HuH-7 (cell line): ENCODE measurements around the gene IL31RA.
A peak's percentile ranks its signal among the peaks of the same experiment; 100 is the strongest.

Experiments used
- DNase-seq: peaks from one replicate; pipeline ENCODE4 v3.0.0; 2011; ENCODE audit warnings: low spot score

IL31RA gene

DNA sequence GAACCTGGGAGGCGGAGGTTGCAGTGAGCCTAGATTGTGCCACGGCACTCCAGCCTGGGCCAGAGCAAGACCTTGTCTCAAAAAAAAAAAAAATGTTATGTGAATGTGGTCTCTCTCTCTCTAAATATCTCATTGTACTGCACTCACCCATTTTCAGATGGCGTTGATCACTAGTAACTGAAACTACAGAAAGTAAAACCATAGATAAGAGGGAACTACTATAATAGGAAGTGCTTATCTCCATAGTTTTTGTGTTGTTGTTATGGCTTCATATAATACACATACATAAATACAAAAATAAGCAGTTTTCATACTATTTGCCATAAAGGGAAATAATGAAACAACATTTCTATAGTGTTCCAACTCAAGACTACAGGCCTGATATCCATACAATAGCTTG, 9.1 kb downstream of the IL31RA start:
- no peak for DNase-seq

DNA sequence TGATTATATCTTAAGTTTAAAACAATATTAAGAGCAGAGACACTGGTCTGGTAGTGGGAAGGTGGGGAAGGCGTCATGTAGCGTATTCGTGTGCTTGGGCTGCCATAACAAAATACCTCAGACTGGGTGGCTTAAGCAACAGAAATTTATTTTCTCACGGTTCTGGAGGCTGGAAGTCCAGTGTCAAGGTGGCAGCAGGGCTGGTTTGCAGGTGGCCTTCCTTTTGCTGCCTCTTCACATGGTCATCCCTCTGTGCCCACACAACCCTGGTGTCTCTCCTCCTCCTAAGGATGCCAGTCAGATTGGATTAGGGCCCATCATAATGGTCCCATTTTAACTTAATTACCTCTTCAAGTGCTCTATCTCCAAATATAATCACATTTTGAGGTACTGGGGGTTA, 9.6 kb downstream of the IL31RA start:
- no peak for DNase-seq

DNA sequence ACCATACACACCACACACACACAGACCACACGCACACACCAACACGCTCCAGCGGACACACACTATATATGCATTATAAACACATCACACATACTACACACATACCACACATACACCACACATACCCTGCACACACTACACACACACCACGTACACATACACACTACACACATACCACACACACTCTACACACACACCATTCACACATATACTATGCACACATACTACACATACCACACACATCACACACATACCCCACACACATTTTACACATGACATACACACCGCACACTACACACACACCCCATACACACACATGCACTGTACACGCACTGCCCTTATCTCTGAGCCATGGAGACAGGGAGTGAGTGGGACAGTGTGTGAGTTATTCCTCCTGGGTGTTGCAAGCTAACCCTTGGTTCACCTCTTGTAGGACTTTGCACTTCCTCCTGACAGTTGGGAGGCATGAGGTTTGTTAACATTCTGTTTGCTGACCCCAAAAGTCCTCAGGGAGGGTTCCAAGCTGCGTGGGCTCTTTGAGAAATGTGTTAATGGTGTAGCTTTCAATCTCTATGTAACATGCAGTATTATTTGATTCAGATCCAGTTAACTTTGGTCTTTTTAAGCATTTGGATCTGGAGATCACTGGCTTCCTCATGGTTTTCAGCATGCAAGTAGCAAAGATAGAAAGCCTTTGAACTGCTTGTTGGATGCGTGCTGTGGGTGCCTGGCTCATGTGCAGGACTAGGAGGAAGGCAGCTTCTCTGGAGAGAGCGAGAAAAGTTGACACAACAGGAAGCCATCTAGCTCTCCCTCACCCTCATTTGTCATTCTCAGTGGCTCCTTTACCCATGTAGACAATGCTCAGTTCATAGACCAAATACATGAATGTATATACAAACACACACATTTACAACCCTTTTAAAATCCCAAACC, 13.7 kb downstream of the IL31RA start:
- DNase-seq, result peak; percentile 6

- DNase-seq, result peak; percentile 4
Measured at GRCh38 chr5:55865831-55866230, 14.7 kb downstream of the IL31RA start.

- DNase-seq, result no peak
Measured at GRCh38 chr5:55866485-55866884, 15.3 kb downstream of the IL31RA start.

DNA sequence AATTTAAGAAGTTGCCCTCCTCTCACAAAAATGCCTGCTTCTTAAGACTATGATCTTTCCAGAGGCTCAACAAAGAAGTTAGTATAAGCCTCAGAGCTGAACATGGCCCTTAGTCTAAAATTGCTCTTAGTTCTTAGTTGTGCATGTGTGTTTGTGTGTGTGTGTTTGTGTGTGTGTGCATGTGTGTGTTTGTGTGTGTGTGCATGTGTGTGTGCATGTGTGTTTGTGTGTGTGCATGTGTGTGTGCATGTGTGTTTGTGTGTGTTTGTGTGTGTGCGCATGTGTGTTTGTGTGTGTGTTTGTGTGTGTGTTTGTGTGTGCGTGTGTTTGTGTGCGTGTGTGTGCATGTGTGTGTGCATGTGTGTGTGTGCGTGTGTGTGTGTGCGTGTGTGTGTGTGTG, 15.8 kb downstream of the IL31RA start:
- DNase-seq, result no peak

DNA sequence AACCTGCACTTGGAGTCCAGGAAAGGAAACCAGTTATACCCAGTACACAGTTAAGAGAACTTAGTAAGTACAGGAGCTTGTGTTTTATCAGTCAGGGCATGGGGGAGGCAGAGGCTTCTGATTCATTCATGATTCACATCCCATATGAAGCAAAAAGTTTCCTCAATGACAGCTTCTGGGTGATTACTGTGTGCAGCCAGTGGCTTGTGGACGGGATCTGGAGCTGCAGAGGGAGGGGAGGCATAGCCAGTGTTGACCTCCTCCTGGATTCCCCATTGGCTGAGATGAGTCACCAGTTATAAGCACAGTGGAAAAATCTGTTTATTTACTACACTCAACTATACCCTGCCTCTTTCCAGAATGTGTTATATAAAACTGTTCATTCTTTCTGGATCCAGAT, 17.7 kb downstream of the IL31RA start:
- DNase-seq, result no peak

DNA sequence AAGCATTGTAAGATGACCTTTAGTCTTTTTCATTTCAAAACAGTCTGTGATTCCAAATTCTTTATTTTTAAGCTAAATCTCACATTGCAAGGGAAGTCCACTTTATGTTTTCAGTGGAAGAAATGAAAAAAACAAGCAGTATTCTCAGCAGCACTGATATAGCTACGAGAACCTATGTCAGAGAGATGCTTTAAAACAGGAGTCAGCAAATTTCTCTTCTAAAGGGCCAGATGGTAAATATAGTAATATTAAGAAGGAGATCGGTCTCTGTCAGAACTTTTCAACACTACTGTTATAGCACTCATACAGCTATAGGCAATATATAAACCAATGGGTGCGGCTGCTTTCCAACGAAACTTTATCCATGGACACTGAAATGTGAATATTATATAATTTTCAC, 18.7 kb downstream of the IL31RA start:
- no peak for DNase-seq

GRCh38 chr5:55873234-55873633, 22.1 kb downstream of the IL31RA start:
- no peak for DNase-seq

DNA sequence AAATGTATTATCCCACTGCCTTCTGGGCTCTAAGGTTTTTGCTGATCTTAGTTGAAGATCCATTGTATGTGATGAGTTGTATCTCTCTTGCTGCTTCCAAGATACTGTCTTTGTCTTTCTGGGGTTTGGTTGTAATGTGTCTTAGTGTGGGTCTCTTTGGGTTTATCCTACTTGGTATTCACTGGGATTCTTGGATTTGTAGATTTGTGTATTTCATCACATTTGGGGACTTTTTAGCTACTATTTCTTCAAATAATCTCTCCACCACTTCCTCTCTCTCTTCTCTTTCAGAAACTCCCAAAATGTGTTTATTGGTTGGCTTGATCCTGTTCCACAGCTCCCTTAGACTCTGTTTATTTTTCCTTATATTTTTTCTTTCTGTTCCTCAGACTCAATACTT, 26.5 kb downstream of the IL31RA start:
- no peak for DNase-seq

- DNase-seq, result no peak
Measured at GRCh38 chr5:55880453-55880852, 29.3 kb downstream of the IL31RA start.

DNA sequence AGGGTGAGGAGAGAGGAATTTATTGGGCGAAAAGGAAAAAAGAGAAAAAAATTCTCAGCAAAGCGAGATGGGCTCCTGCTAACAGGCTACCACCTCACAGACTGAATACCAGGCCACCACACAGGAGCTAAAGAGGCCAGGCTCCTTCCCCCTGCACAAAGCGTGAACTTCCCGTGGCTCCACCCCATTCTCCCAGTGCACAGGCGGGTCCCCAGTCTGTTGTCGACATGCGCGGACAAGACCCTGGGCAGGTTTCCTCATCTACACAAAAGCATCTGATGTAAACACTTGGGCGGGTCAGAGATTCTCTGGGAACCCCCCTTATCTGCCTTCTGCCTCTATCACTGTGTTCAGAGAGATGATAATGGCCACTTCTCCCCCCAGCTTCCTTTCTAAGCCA, 34.2 kb downstream of the IL31RA start:
- no peak for DNase-seq

DNA sequence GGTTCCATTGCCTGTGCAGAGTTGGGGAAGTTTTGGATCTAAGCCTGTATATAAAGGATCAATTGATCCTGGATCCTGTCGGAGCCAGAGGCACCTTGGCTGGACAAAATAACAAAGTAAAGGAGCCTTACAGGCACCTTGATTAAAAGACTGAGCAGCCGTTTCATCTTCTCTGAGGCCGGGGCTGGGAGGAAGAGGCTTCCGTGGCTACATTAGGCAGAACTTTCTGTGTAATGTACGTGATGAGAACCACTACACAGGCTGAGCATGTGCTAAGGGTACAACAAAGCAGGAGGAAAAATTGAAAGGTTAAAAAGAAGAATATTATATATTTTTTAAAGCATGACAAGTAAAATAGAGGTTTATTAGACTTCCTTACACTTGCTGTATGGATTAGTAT, 37.0 kb downstream of the IL31RA start:
- no peak for DNase-seq

DNA sequence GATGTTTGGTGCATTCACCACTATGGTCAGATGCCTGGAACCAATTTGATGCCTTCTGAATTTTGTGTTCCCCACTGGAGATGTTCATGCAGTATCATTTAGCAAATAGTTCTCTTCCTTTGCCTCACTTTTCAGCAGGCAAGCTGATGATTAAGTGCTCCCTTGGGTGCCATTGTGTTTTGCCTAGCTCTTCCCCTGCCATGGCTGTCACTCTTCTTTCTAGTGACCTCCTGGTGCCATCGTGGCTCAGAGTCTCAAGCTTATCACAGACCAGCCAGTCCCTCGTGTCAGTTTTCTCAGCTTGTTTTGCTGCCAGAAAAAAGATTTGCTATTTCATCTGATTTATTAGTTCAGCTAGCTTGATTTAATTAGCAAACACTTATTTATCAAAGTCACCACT, 41.3 kb downstream of the IL31RA start:
- no peak for DNase-seq

DNA sequence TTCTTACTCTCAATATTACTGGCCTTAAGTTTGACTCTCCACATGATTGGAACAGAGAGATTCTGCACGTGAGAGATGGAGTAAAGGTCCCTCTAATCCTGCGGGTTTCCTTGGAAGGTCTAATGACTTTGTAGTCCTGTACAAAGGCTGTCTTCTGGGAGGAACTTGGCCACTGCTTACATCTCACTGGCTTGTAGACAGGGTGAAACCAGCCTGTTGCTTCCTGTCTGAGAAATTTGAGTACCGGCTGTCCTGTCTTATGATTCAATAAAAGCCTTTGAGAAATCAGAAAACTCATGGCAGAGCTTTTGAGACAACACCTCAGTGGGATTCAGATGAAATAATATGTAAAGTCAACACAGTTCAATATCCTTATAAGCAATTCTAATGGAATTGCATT, 43.0 kb downstream of the IL31RA start:
- DNase-seq, result no peak

GRCh38 chr5:55895346-55895745, 44.2 kb downstream of the IL31RA start:
- DNase-seq, result no peak

GRCh38 chr5:55896238-55896637, 45.1 kb downstream of the IL31RA start:
- DNase-seq, result no peak

- DNase-seq, result no peak
Measured at GRCh38 chr5:55896663-55897062, 45.5 kb downstream of the IL31RA start.

DNA sequence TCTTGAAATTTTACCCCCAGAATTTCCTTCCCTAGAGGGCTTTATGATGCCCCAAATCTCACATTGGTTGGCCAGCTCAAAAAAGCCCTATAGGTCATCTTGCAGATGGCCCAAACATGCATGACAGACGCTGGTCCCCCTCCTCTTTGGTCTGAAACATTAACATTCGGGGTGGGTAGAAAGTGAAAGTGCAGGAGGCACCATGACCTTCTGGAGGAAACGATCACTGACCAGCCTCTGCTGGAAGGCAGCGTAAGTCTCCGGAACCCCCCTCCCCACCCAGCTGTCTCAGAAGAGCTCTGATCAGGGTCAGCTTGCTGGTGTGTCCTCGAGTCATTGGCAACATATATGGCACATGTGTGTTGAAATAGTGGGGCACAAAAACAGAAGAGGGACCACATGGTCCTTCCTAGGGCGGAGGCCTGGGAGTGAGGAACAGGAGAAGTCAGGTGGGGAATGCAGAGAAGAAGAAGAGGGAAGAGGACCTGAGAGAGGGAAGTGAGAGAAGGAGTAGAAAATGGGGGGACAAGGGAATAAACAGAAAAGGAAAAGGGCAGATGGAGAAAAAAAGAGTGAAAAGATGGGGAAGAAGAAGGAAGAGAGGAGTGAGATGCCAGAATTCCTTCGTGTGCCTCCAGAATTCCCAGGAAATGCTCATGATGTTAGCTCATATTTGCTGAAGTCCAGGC, 46.2 kb downstream of the IL31RA start:
- DNase-seq, result no peak

DNA sequence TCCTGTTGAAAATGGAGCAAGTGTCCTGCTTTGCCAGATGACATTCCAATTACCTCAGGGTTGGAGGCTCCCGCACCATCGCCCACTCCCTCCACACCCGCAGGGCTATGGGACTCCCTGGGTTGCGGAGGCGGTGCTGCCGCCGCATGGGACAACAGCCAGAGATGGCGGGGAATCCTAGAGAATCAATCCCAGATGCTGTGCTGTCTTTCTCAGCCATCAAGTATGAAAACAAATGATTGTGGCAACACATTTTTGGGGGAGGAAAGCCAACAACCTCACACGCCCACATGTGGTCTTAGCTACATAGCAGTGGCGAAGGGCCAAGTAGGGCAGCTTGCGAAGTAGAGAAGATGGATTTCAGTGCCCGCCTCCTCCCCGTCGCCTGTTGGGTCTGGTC, 46.7 kb downstream of the IL31RA start:
- no peak for DNase-seq

- DNase-seq, result no peak
Measured at GRCh38 chr5:55899344-55899743, 48.2 kb downstream of the IL31RA start.

- DNase-seq, result no peak
Measured at GRCh38 chr5:55900068-55900467, 48.9 kb downstream of the IL31RA start.

- no peak for DNase-seq
Measured at GRCh38 chr5:55900776-55901175, 49.6 kb downstream of the IL31RA start.

- DNase-seq, result no peak
Measured at GRCh38 chr5:55902696-55903095, 51.5 kb downstream of the IL31RA start.
